Hepatocyte (in vitro differentiated cells): ENCODE measurements around the gene SOD3.

Source experiments
- EZH2 ChIP-seq: fragments of 200-600 bp; sonication (generic); IDR thresholded peaks from 2 replicates; pipeline ENCODE4 v1.6.1; 2016; ENCODE audit warnings: antibody characterized with exemption, mild to moderate bottlenecking, borderline replicate concordance
- EZH2phosphoT487 ChIP-seq: fragments of 200-600 bp; sonication (generic); IDR thresholded peaks from one replicate; pipeline ENCODE4 v1.6.1; 2018; ENCODE audit warnings: antibody characterized with exemption, mild to moderate bottlenecking, low read depth, moderate library complexity; ENCODE audit not compliant: unreplicated experiment, severe bottlenecking
- TF ChIP-seq, protein P1 (sequence below): fragments of 200-600 bp; sonication (generic); IDR thresholded peaks from 2 replicates; pipeline ENCODE4 v1.5.1; 2016; ENCODE audit warnings: antibody characterized with exemption, mild to moderate bottlenecking; ENCODE audit not compliant: poor library complexity

GRCh38 chr4:24763631-24764297 is 31.6 kb upstream of the SOD3 start:
- TF ChIP-seq, protein P1, sequence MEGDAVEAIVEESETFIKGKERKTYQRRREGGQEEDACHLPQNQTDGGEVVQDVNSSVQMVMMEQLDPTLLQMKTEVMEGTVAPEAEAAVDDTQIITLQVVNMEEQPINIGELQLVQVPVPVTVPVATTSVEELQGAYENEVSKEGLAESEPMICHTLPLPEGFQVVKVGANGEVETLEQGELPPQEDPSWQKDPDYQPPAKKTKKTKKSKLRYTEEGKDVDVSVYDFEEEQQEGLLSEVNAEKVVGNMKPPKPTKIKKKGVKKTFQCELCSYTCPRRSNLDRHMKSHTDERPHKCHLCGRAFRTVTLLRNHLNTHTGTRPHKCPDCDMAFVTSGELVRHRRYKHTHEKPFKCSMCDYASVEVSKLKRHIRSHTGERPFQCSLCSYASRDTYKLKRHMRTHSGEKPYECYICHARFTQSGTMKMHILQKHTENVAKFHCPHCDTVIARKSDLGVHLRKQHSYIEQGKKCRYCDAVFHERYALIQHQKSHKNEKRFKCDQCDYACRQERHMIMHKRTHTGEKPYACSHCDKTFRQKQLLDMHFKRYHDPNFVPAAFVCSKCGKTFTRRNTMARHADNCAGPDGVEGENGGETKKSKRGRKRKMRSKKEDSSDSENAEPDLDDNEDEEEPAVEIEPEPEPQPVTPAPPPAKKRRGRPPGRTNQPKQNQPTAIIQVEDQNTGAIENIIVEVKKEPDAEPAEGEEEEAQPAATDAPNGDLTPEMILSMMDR = no peak
- TF ChIP-seq EZH2 (no peak), EZH2phosphoT487 (no peak)
